NCI-H2107 (cell line): ENCODE measurements around the gene DPH1.

ENCODE experiments used
- DNase-seq: peaks from one replicate; lab custom pipeline; 2025; lab: John Stamatoyannopoulos, UW

DPH1 gene

DNA sequence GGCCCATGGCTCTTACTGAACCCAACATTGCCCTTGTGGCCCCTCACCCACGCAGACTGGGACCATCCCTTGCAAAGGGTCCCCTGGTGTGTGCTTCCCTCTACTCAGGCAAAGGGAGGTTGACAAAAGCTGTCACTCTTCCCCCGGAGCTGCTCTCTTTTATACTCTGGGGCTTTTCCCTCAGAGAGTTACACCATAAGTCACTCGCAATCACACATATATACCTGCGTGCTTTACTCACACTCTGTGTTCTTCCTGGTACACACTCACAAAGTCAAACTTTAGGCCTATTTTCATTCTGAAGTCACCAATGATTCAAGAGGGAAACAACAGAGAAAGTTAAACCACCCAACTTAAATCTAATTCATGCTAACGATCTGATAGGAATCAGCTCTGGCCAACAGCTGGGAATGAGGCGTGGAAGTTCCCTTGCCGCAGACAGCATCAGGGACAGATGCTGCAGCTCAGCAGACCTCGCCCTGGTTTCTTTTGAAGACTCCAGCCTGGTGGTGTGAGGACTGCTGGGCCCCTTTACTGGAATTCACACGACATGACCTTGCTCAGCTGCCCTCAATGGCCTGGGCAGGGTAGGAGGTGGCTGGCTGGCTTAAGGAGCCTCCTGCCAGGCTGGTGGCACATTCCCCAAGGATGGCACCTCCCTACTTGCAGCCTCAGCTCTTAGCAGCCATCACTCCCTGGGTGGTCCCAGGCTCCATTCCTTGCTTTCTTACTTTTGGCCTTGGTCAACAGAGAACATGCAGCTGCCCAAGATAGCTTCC is 52.2 kb downstream of the DPH1 start:
- DNase-seq = no peak

DNA sequence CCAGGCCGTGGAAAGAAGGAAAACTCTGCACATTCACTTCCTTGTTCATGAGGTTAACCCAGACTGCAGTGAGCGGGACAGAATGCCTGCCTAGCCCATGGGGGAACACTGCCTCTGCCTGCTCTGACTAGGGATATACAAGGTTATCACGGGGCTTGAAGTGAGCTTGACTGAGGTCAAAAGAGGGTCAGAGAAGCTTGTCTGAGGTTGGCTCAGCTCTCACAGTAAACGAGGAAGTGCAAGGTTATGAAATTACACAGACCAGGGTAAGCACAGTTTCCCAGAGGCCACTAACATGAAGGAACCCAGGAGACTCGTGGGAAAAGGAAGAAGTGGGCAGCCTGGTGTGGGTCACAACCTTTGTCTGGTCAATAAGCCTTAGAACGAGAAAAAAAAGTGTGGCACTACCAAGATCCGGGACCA is 53.7 kb downstream of the DPH1 start:
- no peak for DNase-seq

DNA sequence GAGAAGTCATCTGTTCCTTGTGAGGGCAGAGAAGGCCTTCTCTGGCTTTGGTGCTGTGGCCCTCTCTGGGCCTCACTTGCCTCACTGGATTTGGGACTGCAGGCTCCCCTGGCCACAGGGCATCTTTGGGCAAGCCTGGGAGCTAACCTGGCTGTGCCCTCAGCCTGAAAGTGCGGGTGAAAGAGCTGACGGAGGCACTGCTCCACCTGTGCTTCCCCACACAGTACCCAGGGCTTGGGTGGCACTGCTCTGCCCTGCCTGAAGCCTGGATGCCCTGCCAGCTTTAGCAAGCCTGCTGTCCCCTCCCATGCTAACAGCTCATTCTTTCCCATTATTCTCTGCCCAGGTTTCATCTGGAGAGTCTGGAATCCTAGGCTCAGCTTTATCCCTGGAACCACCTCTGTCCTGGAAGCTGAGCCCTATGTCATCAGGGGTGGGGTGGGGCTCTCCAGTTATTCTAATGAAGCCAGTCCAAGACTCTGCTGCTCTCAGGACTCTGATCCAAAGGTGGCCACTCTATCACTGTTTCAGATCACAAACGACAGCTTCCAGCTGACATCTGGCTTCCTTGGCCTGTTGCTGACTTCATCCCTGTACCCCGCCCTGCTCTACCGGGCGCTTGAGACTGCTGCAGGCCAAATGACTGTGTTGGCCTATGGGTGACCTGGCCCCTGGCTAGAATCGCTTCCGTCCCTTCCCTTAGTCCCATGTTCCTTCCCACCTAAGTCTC is 54.2 kb downstream of the DPH1 start:
- DNase-seq = no peak

DNA sequence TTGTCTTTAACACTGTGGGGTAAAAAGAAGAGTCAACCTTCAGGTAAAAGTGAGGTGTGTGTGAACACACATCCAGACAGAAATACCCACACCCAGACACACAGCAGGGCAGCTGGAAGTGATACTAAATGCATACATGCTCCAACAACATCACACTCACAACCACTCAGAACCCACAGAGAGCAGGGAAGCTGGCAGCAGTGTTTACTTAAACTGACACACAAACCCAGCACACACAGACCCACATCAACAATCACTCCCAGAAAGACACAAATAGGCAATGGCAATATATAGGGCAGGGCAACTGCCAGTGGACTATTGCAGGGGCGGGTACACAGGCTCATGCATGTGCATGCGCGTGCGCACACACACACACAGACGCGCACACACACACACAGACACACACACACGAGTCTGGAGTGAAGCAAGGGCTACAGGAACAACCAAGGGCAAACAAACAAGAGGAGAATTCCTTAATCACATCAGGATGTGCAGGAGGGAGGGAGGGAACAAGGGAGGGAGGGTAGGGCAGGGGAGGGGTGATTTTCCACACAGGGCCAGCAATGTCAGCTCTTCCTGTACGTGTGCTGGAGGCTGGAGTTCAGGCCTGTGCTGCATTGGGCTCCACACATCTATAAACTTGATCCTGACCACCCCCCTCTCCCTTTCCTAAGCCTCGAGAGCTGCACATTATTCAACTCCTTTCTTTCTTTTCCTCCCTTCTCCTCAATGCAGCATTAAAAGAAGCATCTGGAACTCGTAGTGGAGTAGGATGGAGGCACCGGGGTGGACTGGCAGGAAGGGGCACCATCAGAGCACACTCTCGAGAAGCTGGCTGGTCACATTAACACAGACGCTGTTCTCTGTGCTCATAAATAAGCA is 55.1 kb downstream of the DPH1 start:
- no peak for DNase-seq

DNA sequence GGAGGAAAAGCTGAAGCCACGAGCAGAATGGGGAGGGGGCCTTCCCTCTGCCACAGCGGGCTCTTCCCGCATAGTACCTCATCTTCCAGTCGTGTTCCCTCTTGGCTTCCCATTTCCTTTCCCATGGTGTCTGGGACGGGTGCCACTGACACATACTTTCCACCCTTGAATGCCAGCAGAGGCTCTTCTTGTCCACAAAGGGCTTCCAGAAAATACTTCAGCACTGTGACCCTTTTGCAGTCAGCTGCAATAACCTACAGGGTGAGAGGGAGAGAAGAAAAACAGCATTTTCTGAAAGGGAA is 55.6 kb downstream of the DPH1 start:
- DNase-seq = no peak

DNA sequence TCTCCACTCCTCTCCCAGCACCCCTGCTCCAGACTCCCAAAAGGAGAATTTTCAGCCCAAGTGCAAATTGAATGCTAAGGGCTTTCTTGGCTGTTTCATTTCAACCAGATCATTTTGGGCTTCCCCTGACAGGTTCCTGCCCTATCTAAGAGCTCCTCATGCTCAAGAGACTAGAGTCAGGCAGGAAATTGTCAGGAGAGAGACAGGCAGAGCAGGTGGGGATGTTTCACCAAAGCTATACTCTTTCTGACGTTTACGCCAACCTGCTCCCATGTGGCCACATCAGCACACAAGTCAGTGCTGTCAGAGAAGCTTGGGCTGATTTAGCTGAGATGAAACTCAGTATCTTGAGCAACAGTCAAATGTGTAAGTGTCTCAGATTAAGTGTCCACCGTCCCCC is 56.4 kb downstream of the DPH1 start:
- DNase-seq = no peak

DNA sequence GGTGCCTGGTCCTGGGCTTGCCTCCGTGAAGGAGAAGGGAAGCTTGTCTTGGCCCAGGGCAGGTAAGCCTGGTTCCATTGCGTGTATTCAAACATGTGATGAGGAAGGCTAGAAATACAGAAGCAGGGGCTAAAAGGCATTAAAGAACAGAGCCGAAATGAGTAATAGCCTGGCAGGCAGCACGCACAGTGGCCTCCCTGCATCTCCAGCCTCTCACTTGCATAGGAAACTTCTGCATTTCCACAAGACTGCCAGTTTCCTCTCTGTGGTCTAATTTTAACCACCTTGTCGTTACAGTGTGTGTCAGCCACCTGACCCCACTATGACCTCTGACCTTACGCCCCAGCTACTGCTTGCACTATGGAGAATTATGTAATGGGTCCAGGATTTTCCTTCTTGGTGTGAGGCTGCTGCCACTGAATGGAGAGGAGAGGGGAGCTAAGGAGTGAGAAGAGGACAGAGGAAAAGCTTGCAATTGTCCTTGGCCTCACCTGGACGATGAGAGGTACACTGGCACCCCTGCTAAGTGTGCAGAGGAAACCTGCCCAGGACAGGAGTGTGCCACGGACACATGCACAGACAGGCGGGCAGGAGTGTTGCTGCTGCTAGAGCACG is 57.8 kb downstream of the DPH1 start:
- no peak for DNase-seq

DNA sequence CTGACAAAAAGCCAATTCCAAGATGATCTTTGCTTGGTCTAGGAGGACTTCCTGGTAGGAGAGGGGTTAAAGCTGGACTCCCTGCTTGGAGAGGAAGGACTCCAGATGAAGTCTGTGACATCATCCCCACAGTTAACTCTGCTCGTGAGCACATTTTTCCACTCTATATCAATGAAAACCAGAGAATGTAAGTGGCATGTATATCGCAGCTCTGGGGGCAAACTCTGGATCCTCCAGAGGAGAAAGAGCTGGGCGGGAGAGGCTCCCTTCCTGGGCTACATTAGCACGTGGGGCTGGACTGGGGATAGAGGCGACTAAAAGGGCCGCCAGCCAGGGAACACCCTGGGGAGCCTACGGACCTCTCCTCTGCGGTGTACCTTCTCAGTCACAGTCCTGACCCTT is 59.1 kb downstream of the DPH1 start:
- no peak for DNase-seq

DNA sequence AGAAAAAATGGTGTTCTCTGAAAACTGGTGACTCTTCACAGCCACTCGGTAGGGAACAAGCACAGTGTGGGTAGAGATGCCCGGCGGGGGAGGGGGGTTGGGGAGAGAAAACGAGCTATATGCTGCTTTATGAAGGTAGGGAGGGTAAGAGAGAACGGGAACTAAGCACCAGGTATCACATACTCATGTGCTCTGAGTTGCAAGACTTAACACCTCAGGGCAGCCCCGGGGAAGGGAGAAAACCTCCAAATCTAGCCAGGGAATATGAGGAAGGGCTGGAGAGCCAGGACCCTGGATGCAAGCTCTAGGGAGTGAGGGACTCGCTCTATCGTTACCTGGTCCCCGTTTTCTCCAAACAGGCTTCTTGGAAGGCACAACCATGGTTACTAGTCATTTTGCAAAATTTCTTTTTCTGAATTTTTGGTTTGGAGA is 60.3 kb downstream of the DPH1 start:
- DNase-seq = no peak

DNA sequence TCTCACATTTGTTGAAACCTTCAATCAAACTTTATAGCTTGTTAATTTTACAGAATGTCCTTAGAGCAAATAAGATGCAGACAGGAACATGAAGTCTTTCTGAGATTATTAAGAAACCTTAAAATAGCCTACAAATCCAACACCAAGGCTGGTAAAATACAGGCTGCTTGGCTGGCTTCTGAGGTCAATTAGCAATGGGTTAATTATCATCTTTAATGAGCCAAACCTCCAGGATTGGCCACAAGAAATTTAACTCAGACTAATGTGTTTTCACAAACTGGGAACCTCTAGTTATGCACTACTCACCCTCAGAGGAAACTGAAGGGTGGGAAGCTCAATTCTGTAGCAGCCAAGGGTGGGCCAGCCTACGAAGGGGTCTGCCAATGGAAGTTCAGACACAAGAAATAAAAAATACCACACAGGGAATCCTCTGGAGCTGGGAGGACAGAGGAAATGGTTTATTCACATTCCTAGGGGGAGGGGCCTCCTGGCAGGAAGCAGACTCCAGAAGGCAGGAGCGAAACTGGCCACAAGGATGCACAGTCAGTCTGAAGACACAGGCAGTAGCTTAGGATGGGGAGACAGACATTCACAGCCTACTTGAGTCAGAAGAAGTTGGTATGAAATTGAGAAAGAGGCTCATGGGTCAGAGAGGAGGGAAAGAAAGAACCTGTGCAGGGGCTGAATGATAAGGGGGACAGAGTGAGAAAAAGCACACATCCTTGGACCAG is 61.0 kb downstream of the DPH1 start:
- no peak for DNase-seq

DNA sequence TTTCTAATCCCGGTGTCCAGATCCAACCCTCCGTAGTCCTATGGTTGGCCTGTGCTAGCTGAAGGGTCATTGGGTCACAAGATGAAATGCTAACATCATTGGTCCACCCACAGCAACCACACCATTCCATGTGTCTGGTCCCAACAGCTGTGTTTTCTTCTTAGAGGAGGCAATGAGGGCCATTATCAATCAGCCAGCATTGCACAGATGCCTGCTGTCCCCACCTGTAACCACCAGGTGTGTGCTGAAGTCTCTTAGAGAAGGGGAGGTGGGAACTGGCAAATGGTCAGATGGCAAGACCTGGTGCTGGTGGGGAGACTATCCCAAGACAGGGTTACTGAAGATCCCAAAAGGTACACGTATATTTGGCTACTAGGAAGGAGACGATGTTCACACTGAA is 62.3 kb downstream of the DPH1 start:
- no peak for DNase-seq

DNA sequence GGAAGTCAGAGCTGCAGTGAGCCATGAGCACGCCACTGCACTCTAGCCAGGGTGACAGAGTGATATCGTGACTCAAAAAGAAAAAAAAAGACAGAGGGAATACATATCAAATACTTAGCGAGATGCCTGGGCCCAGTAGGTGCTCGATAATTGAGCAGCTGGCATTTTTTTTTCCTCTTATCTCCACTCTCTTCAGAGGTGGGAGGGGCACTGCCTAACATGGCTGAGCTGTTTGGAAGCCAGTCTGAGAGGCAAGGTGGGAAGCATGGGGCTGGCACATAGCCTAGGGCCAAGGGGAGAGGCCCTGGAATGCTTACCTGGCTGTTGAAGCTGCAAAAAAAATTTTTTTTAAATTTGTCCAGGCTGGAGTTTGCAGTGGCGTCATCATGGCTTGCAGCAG is 63.4 kb downstream of the DPH1 start:
- DNase-seq = no peak
